GM12878 (cell line): Measurements from ENCODE around the gene LHFPL5. TPM values are rescaled to one million over a fixed set of nuclear protein-coding genes. Genes with fewer than 3 reads are reported as not detected.

Experiments
- ATAC-seq: fragments of 200-7000 bp; cut with Tn5 transposase; 3 replicates; pipeline ENCODE4 v1.9.1; 2020; ENCODE audit warnings: mild to moderate bottlenecking, moderate library complexity
- BruUV-seq: library from RNA; stranded (reverse); fragments of 400-500 nt; replicated peaks from 2 replicates; lab custom pipeline; 2021; lab: Mats Ljungman, UMichigan
- CTCF ChIA-PET: fragments of 300-600 bp; sonication (Branson Sonifier 250); formaldehyde crosslinking; extraction: SDS; loops from one replicate; lab custom pipeline; 2021; ENCODE audit warnings: inconsistent platforms; lab: Yijun Ruan, JAX
- POLR2A ChIA-PET: fragments of 350-600 bp; formaldehyde crosslinking; extraction: SDS; loops from one replicate; lab custom pipeline; 2021; ENCODE audit warnings: inconsistent platforms; lab: Charles Lee
- RAD21 ChIA-PET: fragments of 300-600 bp; sonication (Branson Sonifier 250); formaldehyde crosslinking; loops from one replicate; lab custom pipeline; 2023; ENCODE audit warnings: antibody characterized with exemption; ENCODE audit not compliant: unreplicated experiment; lab: Charles Lee
- SMC1A ChIA-PET: fragments of 300-600 bp; sonication (Branson Sonifier 250); formaldehyde crosslinking; loops from one replicate; lab custom pipeline; 2023; ENCODE audit not compliant: unreplicated experiment, uncharacterized antibody; lab: Charles Lee
- DNase-seq: peaks from one replicate; pipeline ENCODE4 v3.0.0-alpha.2; 2011; ENCODE audit warnings: low read depth, low spot score
- FAIRE-seq: peaks from 3 replicates; lab custom pipeline; 2011; peaks lifted over from hg19 to GRCh38; lab: Jason Lieb, UNC
- H2AFZ ChIP-seq: 2 replicates; pipeline ENCODE4 v1.6.0; 2011; ENCODE audit warnings: low read depth, low read length, control low read depth; ENCODE audit not compliant: control insufficient read depth
- H3K27ac ChIP-seq: 2 replicates; pipeline ENCODE4 v1.5.1; 2011; ENCODE audit warnings: control low read depth; ENCODE audit not compliant: control insufficient read depth, insufficient read depth
- H3K27me3 ChIP-seq, 2 experiments: replicated peaks in 1 of 2; 2 replicates each; pipeline versions ENCODE4 v1.6.0 to v1.6.1; 2011; ENCODE audit warnings: low read length in 1 of 2; ENCODE audit not compliant: control insufficient read depth in 2 of 2, insufficient read depth in 2 of 2
- H3K36me3 ChIP-seq, 2 experiments: 2 replicates each; pipeline ENCODE4 v1.5.1; 2011; ENCODE audit warnings: low read length in 1 of 2; ENCODE audit not compliant: control insufficient read depth in 2 of 2, insufficient read depth in 2 of 2
- H3K4me1 ChIP-seq: 2 replicates; pipeline ENCODE4 v1.6.1; 2011; ENCODE audit warnings: mild to moderate bottlenecking, low read length, moderate library complexity, mixed read lengths; ENCODE audit not compliant: control insufficient read depth, insufficient read depth
- H3K4me2 ChIP-seq: 2 replicates; pipeline ENCODE4 v1.6.0; 2011; ENCODE audit warnings: control low read depth; ENCODE audit not compliant: control insufficient read depth, insufficient read depth
- H3K4me3 ChIP-seq: fragments of 200-600 bp; sonication (generic); 2 replicates; pipeline ENCODE4 v1.5.1; 2016
- H3K79me2 ChIP-seq: 2 replicates; pipeline ENCODE4 v1.6.0; 2011; ENCODE audit warnings: low read length; ENCODE audit not compliant: control insufficient read depth, insufficient read depth
- H3K9ac ChIP-seq: 2 replicates; pipeline ENCODE4 v1.8.0; 2011; ENCODE audit warnings: low read length, control low read depth, mixed read lengths; ENCODE audit not compliant: control insufficient read depth, insufficient read depth
- H3K9me3 ChIP-seq: replicated peaks from 3 replicates; pipeline ENCODE4 v1.5.1; 2011; ENCODE audit warnings: mild to moderate bottlenecking, low read length; ENCODE audit not compliant: control insufficient read depth, insufficient read depth
- H4K20me1 ChIP-seq: 2 replicates; pipeline ENCODE4 v1.6.0; 2011; ENCODE audit not compliant: control insufficient read depth, insufficient read depth
- CREM ChIP-seq: IDR thresholded peaks from 2 replicates; pipeline ENCODE4 v1.6.1; 2014; ENCODE audit warnings: antibody characterized with exemption, low read depth
- ETV6 ChIP-seq, 2 experiments: fragments of 450-650 bp in 1 of 2; IDR thresholded peaks in 1 of 2; conservative IDR thresholded peaks in 1 of 2; 2 replicates each; pipeline ENCODE4 v1.6.1; 2014; ENCODE audit warnings: antibody characterized with exemption in 1 of 2, borderline replicate concordance in 1 of 2, low read depth in 1 of 2, mild to moderate bottlenecking in 1 of 2, moderate library complexity in 1 of 2
- JUND ChIP-seq: IDR thresholded peaks from 2 replicates; pipeline ENCODE4 v1.6.1; 2012; ENCODE audit warnings: low read depth, mild to moderate bottlenecking, low read length, improper control_type of control experiment, moderate library complexity
- KLF5 ChIP-seq: fragments of 450-650 bp; IDR thresholded peaks from 2 replicates; pipeline ENCODE4 v1.6.1; 2014; ENCODE audit warnings: mild to moderate bottlenecking; ENCODE audit not compliant: partially characterized antibody
- PBX3 ChIP-seq: IDR thresholded peaks from 2 replicates; pipeline ENCODE4 v1.6.1; 2011; ENCODE audit warnings: mild to moderate bottlenecking, low read depth, low read length, moderate library complexity; ENCODE audit not compliant: insufficient replicate concordance
- SP1 ChIP-seq: IDR thresholded peaks from one replicate; pipeline ENCODE4 v1.6.1; 2011; ENCODE audit warnings: low read depth, low read length
- ZNF274 ChIP-seq: IDR thresholded peaks from one replicate; pipeline ENCODE4 v1.8.0; 2011; ENCODE audit not compliant: insufficient read length, insufficient read depth
- ZNF592 ChIP-seq: fragments of 450-650 bp; IDR thresholded peaks from 2 replicates; pipeline ENCODE4 v1.6.1; 2017; ENCODE audit warnings: mild to moderate bottlenecking, moderate library complexity
- WGBS: methylation state at CpG from one replicate; pipeline ENCODE4 v1.1.6; 2016; ENCODE audit warnings: low lambda C conversion rate; ENCODE audit not compliant: insufficient replicate concordance, insufficient coverage; ENCODE audit errors: missing lambda C conversion rate; 5-methylcytosine and 5-hydroxymethylcytosine counted together
- in situ Hi-C: fragments of 300-500 bp; cut with MboI; formaldehyde crosslinking; loops from 9 replicates; pipeline ENCODE4 v1.14.3; 2018; ENCODE audit warnings: mixed read lengths
- intact Hi-C: fragments of 100-400 bp; cut with micrococcal nuclease; formaldehyde crosslinking; loops from one replicate; pipeline ENCODE4 v1.14.2; 2022; ENCODE audit not compliant: unreplicated experiment
- polyA plus RNA-seq, 11 experiments: library from polyadenylated mRNA; depleted of rRNA in 4 of 11; unstranded in 6 of 11; stranded (reverse) in 5 of 11; fragments of >200 nt; fragmentation: Nextera tagmentation in 4 of 11; fragmentation: Illumina TruSeq in 1 of 11; extraction: Ambion mirVana in 4 of 11; extraction: Trizol in 1 of 11; gene quantifications; 1 replicate in 1 of 11; 2 replicates in 10 of 11; pipeline versions ENCODE4 v1.2.1 to v1.2.3, GENCODE V29; 2011 to 2016; ENCODE audit warnings: inconsistent platforms in 2 of 11, missing spikeins in 2 of 11, low read depth in 1 of 11
- total RNA-seq, 4 experiments: library from RNA; depleted of rRNA in 3 of 4; stranded (reverse); fragments of >200 nt in 3 of 4; fragmentation: Illumina TruSeq in 1 of 4; extraction: Trizol in 1 of 4; gene quantifications; 2 replicates each; pipeline versions ENCODE4 v1.2.1 to v1.2.3, GENCODE V29; 2013 to 2021
- TF ChIP-seq, protein P1 (sequence below): fragments of 450-650 bp; IDR thresholded peaks from 2 replicates; pipeline ENCODE4 v1.6.1; 2016; ENCODE audit warnings: mild to moderate bottlenecking
- TF ChIP-seq, protein P2 (sequence below): IDR thresholded peaks from 2 replicates; pipeline ENCODE4 v1.6.1; 2012; ENCODE audit warnings: mild to moderate bottlenecking, low read depth, low read length

The LHFPL5 gene
- total and polyA plus RNA-seq, 10 of the 15 experiments (the other 5 are each of a cell fraction or from before 2014, with no cell fraction given), result 0.11 TPM; not detected in 9

DNA sequence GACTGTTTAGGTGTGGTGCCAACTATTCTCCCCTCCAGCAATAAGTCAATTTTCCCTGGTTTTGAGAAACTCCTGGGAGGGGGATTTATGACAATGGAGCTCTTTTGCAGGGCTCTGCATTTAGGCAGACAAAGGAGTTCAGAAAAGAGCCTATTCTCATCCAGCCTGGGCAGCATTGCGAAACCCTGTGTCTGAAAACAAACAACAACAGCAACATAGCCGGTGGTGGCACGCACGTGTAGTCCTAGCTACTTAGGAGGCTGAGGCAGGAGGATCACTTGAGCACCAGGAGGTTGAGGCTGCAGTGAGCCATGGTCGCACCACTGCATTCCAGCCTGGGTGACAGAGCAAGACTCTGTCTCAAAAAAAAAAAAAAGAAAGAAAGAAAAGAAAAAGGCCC lies 14.5 kb upstream of the LHFPL5 start (continued):
- no peak for TF ChIP-seq ZNF592
- TF ChIP-seq, protein P1, sequence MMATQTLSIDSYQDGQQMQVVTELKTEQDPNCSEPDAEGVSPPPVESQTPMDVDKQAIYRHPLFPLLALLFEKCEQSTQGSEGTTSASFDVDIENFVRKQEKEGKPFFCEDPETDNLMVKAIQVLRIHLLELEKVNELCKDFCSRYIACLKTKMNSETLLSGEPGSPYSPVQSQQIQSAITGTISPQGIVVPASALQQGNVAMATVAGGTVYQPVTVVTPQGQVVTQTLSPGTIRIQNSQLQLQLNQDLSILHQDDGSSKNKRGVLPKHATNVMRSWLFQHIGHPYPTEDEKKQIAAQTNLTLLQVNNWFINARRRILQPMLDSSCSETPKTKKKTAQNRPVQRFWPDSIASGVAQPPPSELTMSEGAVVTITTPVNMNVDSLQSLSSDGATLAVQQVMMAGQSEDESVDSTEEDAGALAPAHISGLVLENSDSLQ, result no peak

- Histone ChIP-seq H2AFZ (no peak overlapping the region), H3K79me2 (no peaks in the 10 kb centered on the region), H3K27ac (no peak overlapping the region), H3K4me3 (no peak overlapping the region), H3K9me3 (no peaks in the 10 kb centered on the region), H4K20me1 (no peaks in the 10 kb centered on the region), H3K4me2 (no peak overlapping the region), H3K4me1 (no peaks in the 10 kb centered on the region), H3K36me3 (no peaks in the 10 kb centered on the region), H3K9ac (no peak overlapping the region), H3K27me3 (peaks cover 0 to 1% of the 10 kb centered on the region in 2 experiments; a peak in 2 of 4 replicates)
- intact Hi-C loops (no loop called here), in situ Hi-C loops (no loop called here)
- ChIA-PET RAD21 (no interaction called here), POLR2A (no interaction called here), CTCF (no interaction called here), SMC1A (no interaction called here)
- no TSS peak for BruUV-seq
- DNase-seq (no peak), FAIRE-seq (no peak), ATAC-seq (no peak)
- 43% methylated on average over 17 of the region's 17 CpGs for WGBS
- TF ChIP-seq PBX3 (no peak), SP1 (no peak), JUND (no peak), KLF5 (no peak), CREM (no peak), ZNF274 (no peak), ETV6 (conservative IDR thresholded peaks at IDR 0.05 in 1 of 2, IDR thresholded peaks at IDR 0.05 in 1 of 2; ENCODE audit: borderline replicate concordance in 1 of 2, low read depth in 1 of 2) (no peak)
- TF ChIP-seq, protein P2, sequence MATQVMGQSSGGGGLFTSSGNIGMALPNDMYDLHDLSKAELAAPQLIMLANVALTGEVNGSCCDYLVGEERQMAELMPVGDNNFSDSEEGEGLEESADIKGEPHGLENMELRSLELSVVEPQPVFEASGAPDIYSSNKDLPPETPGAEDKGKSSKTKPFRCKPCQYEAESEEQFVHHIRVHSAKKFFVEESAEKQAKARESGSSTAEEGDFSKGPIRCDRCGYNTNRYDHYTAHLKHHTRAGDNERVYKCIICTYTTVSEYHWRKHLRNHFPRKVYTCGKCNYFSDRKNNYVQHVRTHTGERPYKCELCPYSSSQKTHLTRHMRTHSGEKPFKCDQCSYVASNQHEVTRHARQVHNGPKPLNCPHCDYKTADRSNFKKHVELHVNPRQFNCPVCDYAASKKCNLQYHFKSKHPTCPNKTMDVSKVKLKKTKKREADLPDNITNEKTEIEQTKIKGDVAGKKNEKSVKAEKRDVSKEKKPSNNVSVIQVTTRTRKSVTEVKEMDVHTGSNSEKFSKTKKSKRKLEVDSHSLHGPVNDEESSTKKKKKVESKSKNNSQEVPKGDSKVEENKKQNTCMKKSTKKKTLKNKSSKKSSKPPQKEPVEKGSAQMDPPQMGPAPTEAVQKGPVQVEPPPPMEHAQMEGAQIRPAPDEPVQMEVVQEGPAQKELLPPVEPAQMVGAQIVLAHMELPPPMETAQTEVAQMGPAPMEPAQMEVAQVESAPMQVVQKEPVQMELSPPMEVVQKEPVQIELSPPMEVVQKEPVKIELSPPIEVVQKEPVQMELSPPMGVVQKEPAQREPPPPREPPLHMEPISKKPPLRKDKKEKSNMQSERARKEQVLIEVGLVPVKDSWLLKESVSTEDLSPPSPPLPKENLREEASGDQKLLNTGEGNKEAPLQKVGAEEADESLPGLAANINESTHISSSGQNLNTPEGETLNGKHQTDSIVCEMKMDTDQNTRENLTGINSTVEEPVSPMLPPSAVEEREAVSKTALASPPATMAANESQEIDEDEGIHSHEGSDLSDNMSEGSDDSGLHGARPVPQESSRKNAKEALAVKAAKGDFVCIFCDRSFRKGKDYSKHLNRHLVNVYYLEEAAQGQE, result no peak
Measured at GRCh38 chr6:35794536-35795452, 10.4 kb upstream of the LHFPL5 start.
